HG03457 (cell line): ENCODE data around the gene GNLY.

Source experiments
- ATAC-seq: cut with Tn5 transposase; IDR thresholded peaks from one replicate; pipeline ENCODE4 v1.9.1; 2021; ENCODE audit warnings: moderate number of reproducible peaks; ENCODE audit not compliant: unreplicated experiment

GNLY gene

DNA sequence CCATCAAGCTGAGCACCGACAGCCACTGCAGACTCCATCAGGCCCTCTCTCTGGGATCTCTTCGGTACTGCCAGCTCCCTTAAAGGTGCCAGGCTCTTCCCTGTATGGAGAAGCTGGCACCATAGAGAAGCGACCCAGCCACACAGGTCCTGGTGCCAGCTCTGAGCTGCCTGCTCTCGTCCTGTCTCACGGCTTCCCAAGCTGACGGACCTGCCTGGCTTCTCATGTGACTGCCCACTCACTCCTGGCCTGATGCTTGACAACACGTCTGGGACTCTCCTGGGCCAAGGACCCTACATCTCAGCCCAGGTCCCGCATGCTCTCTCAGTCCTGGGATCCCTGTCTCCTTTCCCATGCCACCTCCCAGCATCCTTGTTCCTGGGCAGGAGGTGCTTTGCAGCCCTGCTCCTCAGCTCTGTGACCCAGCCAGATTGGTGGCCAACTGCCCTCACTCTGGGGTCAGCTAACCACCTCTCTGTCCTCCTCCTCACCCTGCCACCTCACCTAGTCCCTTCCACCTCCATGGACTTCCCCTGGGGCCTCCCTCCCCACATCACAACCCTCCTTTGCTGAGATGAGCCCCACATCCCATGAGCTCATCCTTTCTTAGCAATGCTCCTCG lies 47.2 kb downstream of the GNLY start:
- ATAC-seq = no peak

DNA sequence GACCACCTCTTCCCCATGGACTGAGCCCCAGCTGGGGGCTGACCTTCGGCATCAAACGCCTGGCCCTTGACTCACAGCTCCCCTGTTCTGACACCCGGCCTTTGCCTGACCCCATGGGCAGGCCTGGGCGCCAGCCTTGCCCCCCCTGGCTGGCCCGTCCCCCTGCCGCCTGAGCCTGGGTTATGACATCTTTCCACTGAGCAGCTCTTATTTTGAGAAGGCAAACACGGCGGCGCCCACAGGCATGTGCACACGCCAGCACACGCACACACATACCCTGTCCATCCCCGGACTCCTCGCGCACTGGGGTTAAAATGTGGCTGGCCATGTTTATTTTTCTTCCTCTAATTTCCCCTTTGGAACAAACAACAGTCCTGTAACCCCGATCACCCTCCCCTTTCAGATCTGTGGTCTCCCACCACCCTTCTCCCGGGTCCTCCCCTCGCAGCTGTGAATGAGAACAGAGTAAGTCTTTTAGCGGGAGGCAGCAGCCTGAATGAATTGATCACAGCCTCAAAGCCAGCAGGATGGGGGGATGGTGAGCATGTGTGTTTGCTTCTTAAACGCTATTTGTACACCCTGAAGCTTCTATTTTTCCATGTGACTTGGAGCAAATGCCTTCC lies 47.8 kb downstream of the GNLY start:
- ATAC-seq = no peak

DNA sequence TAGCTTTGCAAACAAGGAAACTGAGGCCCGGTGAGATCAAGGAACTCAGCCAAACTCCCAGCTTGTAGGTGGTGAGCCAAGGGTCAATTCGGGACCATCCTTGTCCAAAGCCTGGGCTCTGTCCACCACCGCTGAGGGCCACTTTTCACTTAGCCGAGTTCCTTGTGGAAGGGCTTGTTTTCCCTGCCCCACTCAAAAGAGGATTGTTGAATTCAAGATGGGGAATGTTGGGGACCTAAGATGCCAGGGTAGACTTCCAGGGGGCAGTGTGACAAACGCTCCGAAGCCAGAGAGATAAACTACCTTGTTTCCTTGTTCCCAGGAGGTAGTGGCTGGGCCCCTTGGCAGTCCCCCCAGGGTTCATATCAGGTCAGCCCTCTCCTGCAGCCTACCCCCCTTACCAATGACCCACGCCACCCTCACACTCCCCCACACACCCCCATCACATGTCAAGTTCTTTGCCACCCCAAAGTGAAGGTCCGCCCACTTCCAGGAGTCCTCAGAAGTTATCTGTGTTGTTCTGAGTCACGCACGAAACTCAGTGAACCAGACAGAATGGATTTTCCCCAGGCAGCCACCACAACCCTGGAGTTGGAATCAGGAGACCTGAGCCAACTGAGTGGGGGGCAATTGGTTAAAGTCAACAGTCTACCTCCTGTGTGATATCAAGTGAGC lies 49.3 kb downstream of the GNLY start:
- ATAC-seq = no peak

DNA sequence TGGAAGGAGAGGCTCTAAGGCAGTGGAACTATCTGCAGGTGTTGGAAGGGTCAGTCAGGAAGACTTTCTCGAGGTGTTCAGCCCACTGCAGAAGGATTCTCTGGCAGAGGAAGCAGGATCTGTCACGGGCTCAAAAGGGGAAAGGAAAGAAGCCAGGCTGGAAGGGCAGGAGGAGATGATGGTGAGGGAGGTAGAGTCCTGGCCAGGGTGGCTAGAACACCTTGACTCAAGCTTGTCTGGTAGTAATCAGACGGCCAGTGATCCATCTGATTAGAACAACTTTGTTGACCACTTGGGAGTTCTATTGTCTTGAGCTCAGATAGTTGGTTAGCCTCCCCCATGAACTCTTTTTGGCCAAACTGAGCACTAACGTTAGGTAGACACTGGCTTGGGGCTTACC lies 49.9 kb downstream of the GNLY start:
- no peak for ATAC-seq

DNA sequence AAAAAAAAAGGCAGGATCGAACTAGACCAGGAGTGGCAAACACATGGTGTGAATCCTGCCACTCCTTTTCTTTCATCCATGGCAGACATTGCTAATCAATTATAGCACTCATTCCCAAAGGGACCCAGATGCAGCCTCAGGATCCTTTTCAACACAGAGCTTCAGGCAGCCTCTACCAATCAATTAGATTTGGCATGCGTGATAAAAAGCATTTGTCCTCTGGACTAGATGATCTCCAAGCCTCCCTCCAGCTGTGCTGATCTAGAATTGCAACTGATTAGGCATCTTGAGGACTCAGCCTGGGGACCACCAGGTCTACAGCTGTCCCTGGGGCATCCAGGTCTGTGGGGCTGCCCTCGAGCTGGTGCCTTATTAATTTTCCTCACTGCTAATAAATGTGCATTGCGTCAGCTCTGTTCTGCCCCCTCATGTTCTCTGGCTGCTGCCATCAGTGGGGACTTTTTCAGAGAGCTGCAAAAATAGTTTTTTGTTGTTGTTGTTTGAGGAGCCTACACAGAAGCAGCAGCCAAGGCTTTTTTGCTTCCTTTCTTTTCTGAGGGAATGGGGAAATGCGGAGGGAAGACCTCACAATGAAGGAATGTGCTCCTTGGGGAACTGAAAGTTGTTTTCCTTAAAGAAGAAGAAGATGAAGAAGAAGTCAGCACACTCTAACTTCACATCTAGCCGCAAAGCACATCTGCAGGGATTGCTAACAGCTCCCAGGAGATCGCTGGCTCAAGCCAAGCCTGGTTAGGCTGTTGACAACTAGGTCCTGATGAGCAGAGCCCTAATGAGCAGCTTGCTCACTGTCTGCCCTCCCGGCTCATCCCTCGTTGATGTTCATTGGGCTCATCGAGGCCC lies 50.8 kb downstream of the GNLY start:
- no peak for ATAC-seq

DNA sequence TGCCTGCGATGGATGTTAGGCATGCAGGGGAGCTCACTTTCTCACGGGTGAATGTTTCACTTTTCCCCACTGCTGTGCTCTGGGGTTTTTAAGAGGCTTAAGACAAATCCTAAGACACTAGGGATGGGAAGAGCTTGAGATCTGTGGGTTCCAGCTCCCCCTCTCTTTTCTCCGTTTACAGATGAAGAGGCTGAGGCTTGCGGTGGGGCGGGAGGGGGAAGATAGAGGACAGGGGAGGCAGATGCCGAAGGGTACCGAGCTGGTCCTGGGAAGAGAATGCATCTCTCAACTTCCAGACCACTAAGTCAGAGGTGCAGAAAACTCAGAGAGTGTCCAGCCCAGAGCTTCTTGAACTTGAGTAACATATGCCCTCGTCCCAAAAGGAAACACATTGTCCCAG lies 51.5 kb downstream of the GNLY start:
- ATAC-seq = no peak

DNA sequence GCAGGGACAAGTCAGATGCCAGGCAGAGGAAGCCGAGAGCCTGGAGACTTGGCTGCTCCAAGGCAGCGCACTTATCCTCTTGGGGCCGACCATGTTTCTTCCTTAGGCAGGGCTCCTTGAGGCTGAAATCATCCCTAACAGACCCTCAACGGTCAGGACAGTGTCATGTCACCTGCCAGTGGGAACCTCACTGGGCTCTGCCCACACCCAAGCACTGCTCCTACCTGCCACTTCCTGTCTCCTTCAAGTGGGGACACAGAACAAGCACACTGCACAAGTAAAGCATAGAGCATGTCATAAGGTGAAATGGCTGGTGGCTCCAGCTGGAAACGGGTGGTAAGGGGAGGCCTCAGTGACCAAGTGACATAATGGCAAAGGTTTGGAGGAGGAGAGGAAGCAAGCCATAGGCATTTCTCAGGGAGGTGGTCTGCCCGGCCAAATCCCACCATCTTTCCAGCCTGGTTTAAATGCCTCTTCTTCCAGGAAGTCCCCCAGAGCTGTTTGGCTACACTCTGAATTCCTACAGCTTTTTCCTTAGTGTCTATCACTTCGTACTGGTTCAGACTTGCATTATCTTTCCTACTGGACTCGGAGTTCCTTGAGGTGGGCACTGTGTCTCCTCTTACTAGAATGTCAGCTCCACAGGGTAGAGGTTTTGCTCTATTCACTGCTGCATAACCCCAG lies 52.3 kb downstream of the GNLY start:
- ATAC-seq = no peak

DNA sequence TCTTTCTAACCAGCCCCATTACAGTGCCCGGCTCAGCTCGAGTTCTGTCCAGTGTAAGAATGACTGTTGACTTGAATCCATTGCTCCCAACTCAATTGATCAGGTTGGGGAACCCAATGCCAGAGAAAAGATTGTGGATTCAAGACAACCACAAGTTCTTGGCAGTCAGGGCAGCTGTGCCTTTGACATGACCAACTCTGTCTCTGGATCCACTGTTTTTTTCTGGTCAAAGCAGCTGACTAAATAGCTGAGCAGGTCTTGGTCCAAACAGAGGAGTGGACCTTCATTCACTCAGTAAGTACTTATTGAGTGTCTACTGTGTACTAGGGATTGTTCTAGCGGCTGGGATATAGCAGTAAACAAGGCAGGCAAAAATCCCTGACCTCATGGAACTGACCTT lies 53.3 kb downstream of the GNLY start:
- no peak for ATAC-seq

DNA sequence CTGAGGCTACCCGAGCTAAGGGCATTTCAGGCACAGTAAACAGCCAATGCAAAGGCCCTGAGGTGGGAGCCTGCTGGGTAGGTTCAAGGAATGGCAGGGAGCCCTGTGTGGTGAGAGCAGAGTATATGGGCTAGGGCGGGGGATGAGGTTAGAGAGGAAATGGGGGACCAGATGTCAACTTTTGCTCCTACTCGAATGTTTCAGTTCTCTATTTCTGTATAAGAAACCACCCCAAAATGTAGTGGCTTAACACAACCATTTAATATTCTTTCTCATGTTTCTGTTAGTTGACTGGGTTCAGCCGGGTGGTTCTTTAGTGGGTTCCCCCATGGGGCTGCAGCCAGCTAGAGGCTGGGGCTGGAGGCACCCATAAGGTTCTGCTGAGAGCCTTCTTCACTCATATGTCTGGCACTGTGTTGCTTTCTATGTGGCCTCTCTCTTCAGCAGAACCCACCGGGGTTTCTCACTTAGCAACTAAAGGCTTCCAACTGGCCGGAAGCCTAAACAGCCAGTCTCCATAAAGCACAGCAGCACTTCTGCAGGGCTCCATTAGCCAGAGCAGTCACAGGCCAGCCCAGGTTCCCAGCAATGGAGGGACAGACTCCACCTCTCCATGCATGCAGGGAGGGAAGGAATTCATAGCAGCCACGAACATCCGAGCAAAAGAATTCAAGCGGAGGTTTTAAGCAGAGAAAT lies 54.0 kb downstream of the GNLY start:
- peak; percentile 62 for ATAC-seq
